ENCODE measurements around the gene PLEK.

DNA sequence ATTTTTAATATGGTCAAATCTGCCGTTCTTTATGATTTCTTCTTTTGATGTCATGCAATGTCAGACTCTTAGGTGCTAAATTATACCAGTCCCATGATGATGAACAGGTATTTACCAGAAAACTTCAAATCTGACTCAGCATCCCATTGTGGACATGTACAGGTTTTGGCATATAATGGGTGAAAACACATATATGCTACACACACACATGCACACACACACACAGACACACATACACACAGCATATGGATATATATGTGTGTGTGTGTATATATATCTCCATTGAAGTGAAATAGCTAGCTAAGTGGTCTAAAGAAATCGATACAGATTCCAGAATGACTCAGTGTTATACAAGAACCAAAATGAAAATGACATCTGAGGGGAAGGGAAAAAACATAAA is 7.4 kb downstream of the PLEK start:
- TF ChIP-seq EZH2 (IDR thresholded peaks at IDR 0.05; ENCODE audit: borderline replicate concordance, insufficient read depth, low read length, poor library complexity, severe bottlenecking) = no peak
- no peak for TF ChIP-seq SMC3 (conservative IDR thresholded peaks at IDR 0.05; ENCODE audit: poor library complexity)
- no peak for TF ChIP-seq MXI1 (conservative IDR thresholded peaks at IDR 0.05; ENCODE audit: poor library complexity, severe bottlenecking)
- TF ChIP-seq, protein P1, sequence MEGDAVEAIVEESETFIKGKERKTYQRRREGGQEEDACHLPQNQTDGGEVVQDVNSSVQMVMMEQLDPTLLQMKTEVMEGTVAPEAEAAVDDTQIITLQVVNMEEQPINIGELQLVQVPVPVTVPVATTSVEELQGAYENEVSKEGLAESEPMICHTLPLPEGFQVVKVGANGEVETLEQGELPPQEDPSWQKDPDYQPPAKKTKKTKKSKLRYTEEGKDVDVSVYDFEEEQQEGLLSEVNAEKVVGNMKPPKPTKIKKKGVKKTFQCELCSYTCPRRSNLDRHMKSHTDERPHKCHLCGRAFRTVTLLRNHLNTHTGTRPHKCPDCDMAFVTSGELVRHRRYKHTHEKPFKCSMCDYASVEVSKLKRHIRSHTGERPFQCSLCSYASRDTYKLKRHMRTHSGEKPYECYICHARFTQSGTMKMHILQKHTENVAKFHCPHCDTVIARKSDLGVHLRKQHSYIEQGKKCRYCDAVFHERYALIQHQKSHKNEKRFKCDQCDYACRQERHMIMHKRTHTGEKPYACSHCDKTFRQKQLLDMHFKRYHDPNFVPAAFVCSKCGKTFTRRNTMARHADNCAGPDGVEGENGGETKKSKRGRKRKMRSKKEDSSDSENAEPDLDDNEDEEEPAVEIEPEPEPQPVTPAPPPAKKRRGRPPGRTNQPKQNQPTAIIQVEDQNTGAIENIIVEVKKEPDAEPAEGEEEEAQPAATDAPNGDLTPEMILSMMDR (IDR thresholded peaks at IDR 0.05; ENCODE audit: poor library complexity, severe bottlenecking) = no peak
- no peak for TF ChIP-seq TAF1 (IDR thresholded peaks at IDR 0.05; ENCODE audit: low read depth)
